8988T (cell line): ENCODE results near the gene EIF2D.
A peak's percentile ranks its signal among the peaks of the same experiment; 100 is the strongest.
"Not testable (repeated sequence)": the region's sequence is repeated elsewhere in the genome, so short reads cannot be mapped to it uniquely, and the experiment has no call there.

Source experiments
- DNase-seq: peaks from one replicate; pipeline ENCODE4 v3.0.0; 2011

Gene EIF2D

DNA sequence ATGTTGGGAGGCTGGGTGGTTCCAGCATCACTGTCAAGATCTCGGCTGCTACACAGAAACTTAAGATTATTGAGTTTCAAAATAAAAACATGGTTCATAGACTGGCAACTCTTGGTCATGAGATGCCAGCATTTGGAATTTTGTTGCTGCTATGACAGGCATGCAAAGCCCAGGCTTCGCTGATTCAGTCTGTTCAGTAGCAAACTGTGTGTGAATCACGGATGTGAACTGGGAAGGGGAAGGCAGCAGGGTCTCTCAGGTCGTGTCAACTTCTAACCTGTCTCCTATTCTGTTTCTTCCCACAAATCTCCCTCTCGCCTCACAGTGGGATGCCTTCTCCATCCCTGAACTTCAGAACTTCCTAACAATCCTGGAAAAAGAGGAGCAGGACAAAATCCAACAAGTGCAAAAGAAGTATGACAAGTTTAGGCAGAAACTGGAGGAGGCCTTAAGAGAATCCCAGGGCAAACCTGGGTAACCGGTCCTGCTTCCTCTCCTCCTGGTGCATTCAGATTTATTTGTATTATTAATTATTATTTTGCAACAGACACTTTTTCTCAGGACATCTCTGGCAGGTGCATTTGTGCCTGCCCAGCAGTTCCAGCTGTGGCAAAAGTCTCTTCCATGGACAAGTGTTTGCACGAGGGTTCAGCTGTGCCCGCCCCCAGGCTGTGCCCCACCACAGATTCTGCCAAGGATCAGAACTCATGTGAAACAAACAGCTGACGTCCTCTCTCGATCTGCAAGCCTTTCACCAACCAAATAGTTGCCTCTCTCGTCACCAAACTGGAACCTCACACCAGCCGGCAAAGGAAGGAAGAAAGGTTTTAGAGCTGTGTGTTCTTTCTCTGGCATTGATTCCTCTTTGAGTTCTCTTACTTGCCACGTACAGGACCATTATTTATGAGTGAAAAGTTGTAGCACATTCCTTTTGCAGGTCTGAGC, 25.5 kb downstream of the EIF2D start:
- no peak for DNase-seq

- no peak for DNase-seq
Observed at GRCh38 chr1:206584683-206585082, 27.6 kb downstream of the EIF2D start.

- DNase-seq: peak; percentile 61
Observed at GRCh38 chr1:206583707-206584648, 28.3 kb downstream of the EIF2D start.

- DNase-seq: no peak
Observed at GRCh38 chr1:206582971-206583706, 29.1 kb downstream of the EIF2D start.

DNA sequence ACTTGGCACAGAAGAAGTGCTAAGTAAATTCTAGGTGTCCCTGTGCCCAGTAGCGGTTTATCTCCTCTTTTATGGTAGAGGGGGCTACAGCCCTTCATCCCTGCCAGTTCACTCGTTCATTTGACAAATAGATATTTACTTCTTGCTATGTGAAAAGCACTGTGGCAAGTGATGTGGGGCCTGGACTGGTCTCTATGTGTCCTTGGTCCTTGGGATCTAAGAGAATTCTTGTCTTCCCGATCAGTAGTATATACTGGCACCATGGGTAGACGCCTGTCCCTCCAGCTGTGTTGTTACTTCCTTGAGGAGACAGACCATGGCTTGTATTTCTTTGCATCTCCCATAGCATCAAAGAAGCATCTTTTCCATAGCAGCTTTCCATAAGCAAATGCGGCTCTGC, 29.7 kb downstream of the EIF2D start:
- no peak for DNase-seq

GRCh38 chr1:206581571-206581981, 30.7 kb downstream of the EIF2D start:
- DNase-seq: no peak

DNA sequence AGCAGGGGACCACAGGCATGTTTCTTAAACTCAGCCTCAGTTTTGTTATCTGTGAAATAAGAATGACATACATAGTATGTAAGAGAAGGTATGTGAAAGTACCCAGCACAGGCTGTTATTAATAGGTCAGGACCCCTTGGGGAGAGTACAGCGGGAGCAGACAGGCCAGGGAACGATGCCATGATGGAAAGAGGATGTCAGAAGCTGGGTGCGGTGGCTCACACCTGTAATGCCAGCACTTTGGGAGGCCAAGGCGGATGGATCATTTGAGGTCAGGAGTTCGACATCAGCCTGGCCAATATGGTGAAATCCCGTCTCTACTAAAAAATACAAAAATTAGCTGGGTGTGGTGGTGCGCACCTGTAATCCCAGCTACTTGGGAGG, 31.2 kb downstream of the EIF2D start:
- not testable (repeated sequence) for DNase-seq

- no peak for DNase-seq
Observed at GRCh38 chr1:206580438-206581113, 31.7 kb downstream of the EIF2D start.

DNA sequence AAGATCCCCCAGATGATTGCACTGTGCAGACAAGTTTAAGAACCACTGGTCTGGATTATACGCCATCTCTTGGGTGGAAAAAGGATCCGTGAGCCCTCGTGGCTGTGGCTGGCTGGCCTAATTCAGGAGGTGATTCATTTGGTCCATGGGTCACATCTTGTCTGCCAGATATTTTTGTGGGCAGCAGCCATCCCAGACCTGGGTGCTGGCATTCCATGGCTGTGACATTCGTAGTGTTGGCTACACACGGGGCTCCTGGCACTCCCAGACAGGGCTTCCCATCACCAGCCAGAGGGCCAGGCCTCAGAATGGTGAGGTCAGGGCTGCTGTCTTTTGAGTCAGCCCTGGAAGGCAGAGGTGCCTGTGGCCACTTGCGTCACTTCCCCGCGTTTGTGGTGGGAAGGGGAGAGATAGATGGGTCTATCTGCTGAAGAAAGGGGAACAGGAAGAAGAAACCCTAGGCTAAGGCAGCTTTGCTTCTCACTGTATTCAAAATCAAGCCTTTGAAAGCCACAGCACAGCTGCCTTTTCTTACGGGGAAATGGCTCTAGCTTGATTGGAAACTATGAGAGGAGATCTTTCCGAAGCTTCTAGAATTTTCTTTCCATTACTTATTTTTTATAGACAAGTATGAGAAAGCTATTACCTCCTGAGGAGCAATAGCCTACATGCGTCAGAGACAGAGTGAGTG, 32.4 kb downstream of the EIF2D start:
- DNase-seq: no peak

DNA sequence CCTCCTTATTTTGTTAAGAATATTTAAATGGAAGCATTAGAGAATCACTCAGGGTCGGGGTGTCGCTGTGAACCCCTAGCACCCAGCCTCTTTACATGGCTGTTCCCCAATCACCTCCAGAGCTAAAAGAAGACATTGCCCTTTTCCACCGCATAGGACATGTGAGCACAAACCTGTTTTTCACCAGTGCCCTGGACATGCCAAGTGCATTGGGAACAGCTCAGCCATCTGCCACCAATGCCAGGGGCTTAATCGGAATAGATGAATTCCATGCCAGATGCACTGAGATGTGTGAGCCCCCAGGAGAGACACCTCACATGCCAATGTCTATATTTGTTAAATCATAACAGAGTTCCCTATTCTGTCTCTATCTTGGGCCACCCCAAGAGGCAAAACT, 33.3 kb downstream of the EIF2D start:
- no peak for DNase-seq

DNA sequence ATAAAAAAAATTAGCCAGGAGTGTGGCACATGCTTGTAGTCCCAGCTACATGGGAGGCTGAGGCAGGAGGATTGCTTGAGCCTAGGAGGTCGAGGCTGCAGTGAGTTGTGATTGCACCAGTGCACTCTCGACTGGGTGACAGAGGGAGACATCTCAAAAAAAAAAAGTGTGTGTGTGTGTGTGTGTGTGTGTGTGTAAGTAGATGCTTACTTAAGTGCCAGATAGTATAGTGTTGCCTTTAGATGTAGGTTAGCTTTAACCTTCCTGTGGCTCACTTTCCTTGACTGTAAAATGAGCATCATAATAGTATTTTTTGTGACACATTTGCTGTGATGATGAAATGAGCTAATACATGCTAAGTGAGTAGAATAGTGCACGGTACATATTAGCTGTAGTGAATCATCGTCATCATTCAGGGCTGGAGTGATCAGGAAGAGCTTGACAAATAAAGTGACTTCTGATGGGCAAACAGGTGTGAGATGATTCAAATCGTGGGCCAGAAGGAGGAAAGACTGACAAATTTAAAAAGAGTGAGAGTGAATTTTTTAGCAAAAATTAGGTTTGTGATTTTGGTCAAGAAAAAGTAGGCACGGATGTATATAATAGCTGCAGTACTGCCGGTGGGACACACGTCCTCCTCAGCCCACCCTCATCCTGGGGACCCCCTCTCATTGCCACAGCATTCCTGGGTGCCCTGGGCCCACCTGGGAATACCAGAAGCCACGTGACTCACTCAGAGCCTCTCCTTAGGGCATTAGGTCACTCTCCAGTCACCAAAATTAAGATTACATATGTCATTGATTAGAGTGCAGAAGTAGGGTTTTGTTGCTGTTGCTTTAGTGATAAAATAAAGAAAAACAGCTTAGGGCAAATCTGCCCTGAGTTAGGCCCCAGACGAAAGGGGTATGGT, 33.9 kb downstream of the EIF2D start:
- no peak for DNase-seq

DNA sequence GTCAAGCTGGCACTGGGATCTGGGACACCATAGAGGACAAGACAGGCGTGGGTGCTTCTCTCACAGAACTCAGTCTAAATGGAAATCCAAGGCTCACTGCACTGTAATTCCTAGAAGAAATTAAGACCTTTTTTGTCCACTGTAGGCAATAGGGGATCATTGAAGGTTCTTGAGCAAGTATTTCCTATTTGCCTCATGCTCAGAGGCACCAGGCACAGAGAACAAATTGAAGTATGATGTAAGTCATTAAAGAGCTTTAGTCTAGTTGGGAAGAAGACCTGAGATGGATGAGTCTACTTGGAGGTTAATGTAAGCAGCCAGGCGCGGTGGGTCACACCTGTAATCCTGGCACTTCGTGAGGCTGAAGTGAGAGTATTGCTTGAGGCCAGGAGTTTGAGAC, 34.6 kb downstream of the EIF2D start:
- no peak for DNase-seq

DNA sequence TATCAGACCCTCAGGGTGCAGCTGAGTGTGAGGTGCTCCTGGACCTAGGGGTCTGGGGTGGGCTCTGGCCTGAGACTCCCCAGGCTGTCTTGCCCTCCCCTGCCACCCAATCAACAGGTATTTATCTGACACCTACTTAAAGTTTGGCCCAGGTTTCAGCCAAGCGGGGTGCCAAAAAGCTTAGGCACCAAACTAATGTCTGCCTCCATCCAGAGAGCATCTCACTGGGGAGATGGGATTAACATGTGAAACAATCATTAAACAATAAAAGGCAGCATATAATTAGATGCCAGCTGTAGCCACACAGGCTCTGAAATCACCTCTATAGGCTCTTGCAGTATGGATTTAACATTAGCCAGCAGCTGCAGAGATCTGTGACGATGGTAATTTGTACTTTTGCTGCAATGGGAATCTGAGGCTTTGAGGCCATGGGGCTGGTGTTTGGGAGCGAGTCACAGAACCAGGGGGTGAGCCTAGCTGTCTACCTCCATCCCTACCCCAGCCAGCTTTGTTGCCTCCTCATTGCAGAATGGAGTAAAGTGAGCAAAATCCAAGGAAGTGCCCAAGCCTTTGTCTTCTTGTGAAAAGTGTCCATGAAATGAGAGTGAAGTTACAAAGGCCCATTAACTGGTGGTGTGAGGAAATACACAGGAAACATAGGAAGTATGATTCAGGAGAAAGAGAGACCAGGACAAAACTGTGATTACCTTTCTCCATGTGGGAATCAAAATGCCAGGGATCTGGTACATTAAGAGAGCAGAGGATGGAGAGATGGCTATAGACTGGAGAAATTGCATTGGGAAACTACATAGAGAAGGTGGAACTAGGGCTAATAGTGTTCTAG, 36.1 kb downstream of the EIF2D start:
- no peak for DNase-seq

GRCh38 chr1:206575165-206575893, 36.9 kb downstream of the EIF2D start:
- no peak for DNase-seq

DNA sequence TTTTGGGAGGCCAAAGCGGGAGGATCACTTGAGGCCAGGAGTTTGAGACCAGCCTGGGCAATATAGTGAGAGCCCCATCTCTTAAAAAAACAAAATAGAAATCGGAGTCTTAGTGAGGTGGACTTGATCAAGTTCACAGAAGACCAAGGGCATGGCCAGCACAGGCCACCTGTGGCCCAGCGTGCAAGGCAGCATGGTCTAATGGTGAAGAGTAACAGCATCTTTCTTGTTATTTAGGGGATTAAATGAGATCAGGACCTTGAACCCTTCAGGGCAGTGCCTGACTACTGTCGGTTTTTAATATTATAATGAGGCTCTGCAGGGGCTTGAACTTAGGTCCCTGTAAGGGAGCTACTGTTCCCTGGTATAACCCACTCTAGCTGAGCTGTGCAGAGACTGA, 38.5 kb downstream of the EIF2D start:
- DNase-seq: no peak

GRCh38 chr1:206573319-206573718, 38.9 kb downstream of the EIF2D start:
- no peak for DNase-seq

DNA sequence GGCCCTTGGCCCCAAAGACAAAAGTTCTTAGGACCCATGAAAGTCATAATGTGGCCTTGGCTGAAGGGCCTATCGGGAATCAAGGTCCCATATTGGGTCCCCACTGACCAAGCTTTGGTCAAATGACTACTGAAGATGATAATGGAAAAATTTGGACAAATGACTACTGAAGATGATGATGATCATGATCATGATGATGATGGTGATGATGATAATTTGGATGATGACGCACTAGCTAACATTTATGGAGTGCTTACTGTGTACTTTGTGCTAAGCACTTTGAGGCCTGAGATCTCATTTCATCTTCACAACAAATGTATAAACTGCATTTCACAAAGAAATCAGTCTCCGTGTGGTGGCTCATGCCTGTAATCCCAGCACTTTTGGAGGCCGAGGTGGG, 39.4 kb downstream of the EIF2D start:
- DNase-seq: no peak

- no peak for DNase-seq
Observed at GRCh38 chr1:206570529-206570928, 41.7 kb downstream of the EIF2D start.

DNA sequence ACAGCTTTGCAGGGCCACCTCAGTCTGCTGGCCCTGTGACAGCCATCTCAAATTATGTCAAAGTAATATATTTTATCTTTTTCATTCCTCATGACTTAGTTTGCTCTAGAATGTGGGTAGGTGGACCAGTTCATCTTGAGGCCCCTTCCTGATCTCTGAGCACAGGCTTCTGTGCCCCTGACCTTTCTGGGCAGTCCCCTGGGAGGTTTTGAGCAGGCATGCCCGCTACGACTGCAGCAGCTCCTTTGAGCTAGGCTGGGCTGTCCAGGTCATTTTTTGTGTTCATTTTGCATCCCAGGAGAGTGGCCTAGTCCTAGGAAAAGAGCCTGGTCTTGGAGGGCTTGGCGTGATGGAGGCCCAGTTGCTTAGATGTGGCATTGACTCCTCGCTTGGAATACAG, 42.7 kb downstream of the EIF2D start:
- no peak for DNase-seq
